Astrocyte of the cerebellum (primary cell): ENCODE results near the gene USP24.

ENCODE experiments used
- DNase-seq: peaks from one replicate; pipeline ENCODE4 v3.0.0-alpha.2; 2011; ENCODE audit warnings: low read depth
- H3K4me3 ChIP-seq: 2 replicates; pipeline ENCODE4 v1.5.1; 2011; ENCODE audit warnings: mild to moderate bottlenecking, low read depth, low read length, moderate library complexity
- CTCF ChIP-seq: IDR thresholded peaks from 2 replicates; pipeline ENCODE4 v1.5.1; 2012; ENCODE audit warnings: low read length, low read depth, moderate library complexity, mild to moderate bottlenecking; ENCODE audit errors: missing control alignments
- in situ Hi-C: cut with HindIII; loops from 2 replicates; pipeline ENCODE4 v1.10.0; 2017; ENCODE audit warnings: low sequenced_read_pairs

Gene USP24

DNA sequence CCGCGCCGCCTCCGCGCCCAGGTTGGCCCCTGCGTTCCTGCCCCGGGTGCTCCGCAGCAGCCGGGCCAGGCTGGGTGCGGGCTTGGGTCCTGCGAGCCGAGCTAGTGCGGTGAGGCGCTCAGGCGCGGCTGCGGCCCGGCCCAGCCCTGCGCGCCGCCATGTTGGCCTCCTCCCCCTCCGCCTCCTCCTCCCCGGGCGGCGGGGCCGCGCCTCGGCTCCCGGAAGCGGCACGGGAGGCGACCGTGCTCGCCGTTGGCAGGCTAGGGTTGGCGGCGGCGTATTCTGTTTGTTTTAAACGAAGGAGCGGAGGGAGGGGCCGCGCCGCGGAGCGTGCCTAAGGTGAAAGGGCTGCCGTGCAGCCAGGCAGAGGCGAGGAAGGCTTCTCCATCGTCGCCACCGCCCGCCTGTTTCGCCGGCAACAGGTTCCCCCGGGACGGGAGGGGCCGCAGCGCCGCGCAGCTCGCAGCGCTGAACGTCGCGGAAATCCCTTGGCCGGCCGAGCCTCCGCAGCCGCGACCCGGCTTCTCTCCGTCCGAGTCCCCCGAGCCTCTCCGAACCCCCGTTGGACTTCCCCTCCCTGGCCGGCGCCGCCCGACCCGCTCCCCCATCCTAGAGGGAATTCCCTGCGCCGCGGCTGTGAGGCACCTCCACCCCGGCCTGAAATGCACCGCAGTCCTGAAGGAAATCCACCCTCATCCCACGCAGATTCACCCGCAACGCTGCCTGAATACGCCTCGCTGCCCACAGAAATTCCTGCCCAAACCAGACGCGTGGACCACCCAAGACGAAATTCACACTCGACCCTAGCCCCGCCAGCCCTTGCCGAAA lies at the start of gene USP24:
TSS of gene USP24 (minus strand) at position 171 of the 828 bp plus-strand sequence. CDS start 251 bp downstream, outside the sequence.
- in situ Hi-C loops: no loop called here
- TF ChIP-seq CTCF: no peak
- peak within 1 kb of the TSS; percentile 79 for H3K4me3 ChIP-seq
- no peak for DNase-seq

GRCh38 chr1:55262822-55263221 lies 47.7 kb upstream of the USP24 start:
- no peak for TF ChIP-seq CTCF
- H3K4me3 ChIP-seq: no peak overlapping the region
- DNase-seq: no peak
- in situ Hi-C loops: no loop called here

DNA sequence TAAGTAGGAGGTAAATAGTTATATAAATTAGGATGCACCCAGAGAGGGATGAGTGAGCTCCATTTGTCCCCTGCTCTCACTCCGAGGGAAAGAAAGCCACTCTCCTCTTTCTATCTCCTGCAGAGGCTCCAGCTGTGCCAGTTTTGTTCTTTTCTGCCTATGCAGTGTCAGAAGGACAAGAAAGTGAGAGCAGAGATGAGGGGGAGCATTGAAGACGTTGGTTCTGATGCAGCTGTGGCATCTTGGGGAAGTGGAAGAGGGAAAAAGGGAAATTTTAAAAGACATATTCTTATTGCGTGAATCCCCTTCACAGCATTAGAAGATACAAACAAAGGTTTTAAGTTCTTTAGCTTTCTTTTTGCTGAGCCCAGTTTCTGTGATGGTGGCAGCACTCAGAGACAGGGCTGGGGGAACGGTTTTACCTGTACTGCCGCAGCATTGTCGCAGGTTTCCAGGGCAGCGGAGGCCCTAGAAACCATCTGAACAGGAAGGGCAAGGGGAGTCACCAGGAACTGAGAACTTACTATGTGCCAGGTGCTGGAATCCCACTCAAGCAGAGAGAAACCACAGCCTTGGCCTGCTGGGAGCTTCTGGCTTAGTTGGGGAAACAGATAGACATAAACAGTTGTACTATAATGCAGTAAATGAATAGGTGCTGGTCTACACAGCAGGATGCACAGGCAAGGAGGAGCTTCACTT lies 44.9 kb upstream of the USP24 start:
- in situ Hi-C loops: no loop called here
- H3K4me3 ChIP-seq: no peak overlapping the region
- DNase-seq: no peak
- no peak for TF ChIP-seq CTCF

GRCh38 chr1:55257958-55258357 lies 42.8 kb upstream of the USP24 start:
- no peak for TF ChIP-seq CTCF
- in situ Hi-C loops: no loop called here
- DNase-seq: no peak

GRCh38 chr1:55255901-55256300 lies 40.7 kb upstream of the USP24 start:
- no peak for DNase-seq
- no peak for TF ChIP-seq CTCF
- H3K4me3 ChIP-seq: no peak overlapping the region
- in situ Hi-C loops: no loop called here

More at GRCh38 chr1:55257958-55258357, 42.8 kb upstream of the USP24 start:
- no peak overlapping the region for H3K4me3 ChIP-seq

- DNase-seq: no peak
- in situ Hi-C loops: no loop called here
- no peak for TF ChIP-seq CTCF
- H3K4me3 ChIP-seq: no peak overlapping the region
Observed at GRCh38 chr1:55252942-55253589, 37.9 kb upstream of the USP24 start.
